Measurements from ENCODE around the gene PLB1.

DNA sequence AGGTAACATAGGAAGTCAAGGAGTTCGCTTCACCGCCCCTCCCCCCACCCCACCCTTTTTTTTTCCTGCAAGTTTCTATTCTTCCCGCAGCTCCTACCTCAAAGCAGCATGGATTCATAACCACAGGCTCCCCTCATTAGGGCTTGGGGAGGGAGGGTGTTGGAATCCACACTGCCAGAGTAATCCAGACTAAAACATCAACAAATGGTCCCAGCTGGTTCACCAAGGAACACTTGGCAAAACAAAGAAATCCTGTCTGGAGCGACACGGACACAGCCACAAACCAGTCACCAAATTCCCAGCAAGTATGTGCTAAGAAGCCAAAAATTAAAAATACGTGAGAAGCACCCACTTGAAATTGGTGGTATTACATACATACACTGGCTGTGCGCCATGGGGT is 148.9 kb downstream of the PLB1 start:
- TF ChIP-seq, protein P1, sequence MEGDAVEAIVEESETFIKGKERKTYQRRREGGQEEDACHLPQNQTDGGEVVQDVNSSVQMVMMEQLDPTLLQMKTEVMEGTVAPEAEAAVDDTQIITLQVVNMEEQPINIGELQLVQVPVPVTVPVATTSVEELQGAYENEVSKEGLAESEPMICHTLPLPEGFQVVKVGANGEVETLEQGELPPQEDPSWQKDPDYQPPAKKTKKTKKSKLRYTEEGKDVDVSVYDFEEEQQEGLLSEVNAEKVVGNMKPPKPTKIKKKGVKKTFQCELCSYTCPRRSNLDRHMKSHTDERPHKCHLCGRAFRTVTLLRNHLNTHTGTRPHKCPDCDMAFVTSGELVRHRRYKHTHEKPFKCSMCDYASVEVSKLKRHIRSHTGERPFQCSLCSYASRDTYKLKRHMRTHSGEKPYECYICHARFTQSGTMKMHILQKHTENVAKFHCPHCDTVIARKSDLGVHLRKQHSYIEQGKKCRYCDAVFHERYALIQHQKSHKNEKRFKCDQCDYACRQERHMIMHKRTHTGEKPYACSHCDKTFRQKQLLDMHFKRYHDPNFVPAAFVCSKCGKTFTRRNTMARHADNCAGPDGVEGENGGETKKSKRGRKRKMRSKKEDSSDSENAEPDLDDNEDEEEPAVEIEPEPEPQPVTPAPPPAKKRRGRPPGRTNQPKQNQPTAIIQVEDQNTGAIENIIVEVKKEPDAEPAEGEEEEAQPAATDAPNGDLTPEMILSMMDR (IDR thresholded peaks at IDR 0.05; ENCODE audit: borderline replicate concordance, extremely low read depth, low read length, poor library complexity, severe bottlenecking): no peak
- no peak for TF ChIP-seq EZH2 (IDR thresholded peaks at IDR 0.05; ENCODE audit: borderline replicate concordance, low read depth, low read length, severe bottlenecking)

All from DND-41 (cell line).